ENCODE data around the gene C6orf132.

The C6orf132 gene

DNA sequence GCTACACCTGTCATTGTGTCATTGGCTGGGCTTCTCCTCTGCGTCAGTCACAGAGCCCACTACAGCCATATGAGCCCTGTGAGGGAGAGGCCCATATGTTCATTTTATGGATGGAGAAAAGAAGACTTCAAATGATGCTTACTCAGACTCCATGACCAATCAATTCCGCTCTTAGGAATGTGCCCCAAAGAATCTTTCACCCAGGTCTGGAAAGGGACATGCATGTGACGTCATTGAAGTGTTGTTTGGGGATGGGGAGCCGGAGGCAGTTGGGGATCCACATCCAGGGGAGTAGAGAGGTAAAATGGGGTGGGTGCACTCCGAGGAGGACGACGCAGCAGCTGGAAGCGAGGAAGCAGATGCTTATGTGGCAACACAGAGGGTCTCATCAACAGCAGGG is 9.6 kb upstream of the C6orf132 start:
- Histone ChIP-seq H3K36me3 (replicated peaks; ENCODE audit: insufficient read depth, low read length) (no peaks in the 10 kb centered on the region), H3F3A (ENCODE audit: insufficient read depth, low read length) (no peaks in the 10 kb centered on the region), H3K9me2 (replicated peaks; ENCODE audit: insufficient read depth, low read length) (no peaks in the 10 kb centered on the region), H3K9ac (ENCODE audit: low read length) (no peak overlapping the region), H4K20me1 (ENCODE audit: insufficient read depth, low read length) (no peaks in the 10 kb centered on the region), H3K27ac (ENCODE audit: low read length) (no peak overlapping the region), H2AFZ (ENCODE audit: low read length) (no peak overlapping the region), H3K4me1 (ENCODE audit: low read length) (no peaks in the 10 kb centered on the region), H3K79me2 (ENCODE audit: low read length) (no peaks in the 10 kb centered on the region), H3K4me2 (ENCODE audit: low read depth, low read length) (no peak overlapping the region), H3K9me3 (replicated peaks; ENCODE audit: insufficient read depth, low read length) (no peaks in the 10 kb centered on the region), H3K4me3 (ENCODE audit: low read length) (no peak overlapping the region), H3K27me3 (replicated peaks; ENCODE audit: insufficient read depth, low read length) (no peaks in the 10 kb centered on the region)
- no peak for DNase-seq
- TF ChIP-seq EZH2phosphoT487 (IDR thresholded peaks at IDR 0.05; ENCODE audit: low read length), result no peak
- TF ChIP-seq EZH2 (optimal IDR thresholded peaks at IDR 0.05; ENCODE audit: low read depth, low read length), result no peak
- TF ChIP-seq, protein P1, sequence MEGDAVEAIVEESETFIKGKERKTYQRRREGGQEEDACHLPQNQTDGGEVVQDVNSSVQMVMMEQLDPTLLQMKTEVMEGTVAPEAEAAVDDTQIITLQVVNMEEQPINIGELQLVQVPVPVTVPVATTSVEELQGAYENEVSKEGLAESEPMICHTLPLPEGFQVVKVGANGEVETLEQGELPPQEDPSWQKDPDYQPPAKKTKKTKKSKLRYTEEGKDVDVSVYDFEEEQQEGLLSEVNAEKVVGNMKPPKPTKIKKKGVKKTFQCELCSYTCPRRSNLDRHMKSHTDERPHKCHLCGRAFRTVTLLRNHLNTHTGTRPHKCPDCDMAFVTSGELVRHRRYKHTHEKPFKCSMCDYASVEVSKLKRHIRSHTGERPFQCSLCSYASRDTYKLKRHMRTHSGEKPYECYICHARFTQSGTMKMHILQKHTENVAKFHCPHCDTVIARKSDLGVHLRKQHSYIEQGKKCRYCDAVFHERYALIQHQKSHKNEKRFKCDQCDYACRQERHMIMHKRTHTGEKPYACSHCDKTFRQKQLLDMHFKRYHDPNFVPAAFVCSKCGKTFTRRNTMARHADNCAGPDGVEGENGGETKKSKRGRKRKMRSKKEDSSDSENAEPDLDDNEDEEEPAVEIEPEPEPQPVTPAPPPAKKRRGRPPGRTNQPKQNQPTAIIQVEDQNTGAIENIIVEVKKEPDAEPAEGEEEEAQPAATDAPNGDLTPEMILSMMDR (IDR thresholded peaks at IDR 0.05; ENCODE audit: low read length), result no peak

DNA sequence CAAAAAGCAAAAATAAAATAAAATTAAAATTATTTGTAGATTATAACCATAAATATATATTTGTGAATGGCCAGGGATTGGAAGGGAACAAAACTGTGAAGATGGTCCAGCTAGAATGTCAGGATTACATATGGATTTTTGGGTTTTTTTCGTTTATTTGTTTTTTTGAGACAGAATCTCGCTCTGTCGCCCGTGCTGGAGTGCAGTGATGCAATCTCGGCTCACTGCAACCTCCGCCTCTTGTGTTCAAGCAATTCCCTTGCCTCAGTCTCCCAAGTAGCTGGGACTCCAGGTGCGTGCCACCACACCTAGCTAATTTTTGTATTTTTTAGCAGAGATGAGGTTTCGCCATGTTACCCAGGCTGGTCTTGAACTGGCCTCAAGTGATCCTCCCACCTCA is 7.8 kb upstream of the C6orf132 start:
- Histone ChIP-seq H3K4me1 (ENCODE audit: low read length) (no peaks in the 10 kb centered on the region), H3K4me3 (ENCODE audit: low read length) (no peak overlapping the region), H3K9ac (ENCODE audit: low read length) (no peak overlapping the region), H3K79me2 (ENCODE audit: low read length) (no peaks in the 10 kb centered on the region), H3K36me3 (replicated peaks; ENCODE audit: insufficient read depth, low read length) (no peaks in the 10 kb centered on the region), H3F3A (ENCODE audit: insufficient read depth, low read length) (no peaks in the 10 kb centered on the region), H2AFZ (ENCODE audit: low read length) (no peak overlapping the region), H3K9me3 (replicated peaks; ENCODE audit: insufficient read depth, low read length) (no peaks in the 10 kb centered on the region), H3K27me3 (replicated peaks; ENCODE audit: insufficient read depth, low read length) (no peaks in the 10 kb centered on the region; the same call in 1 of the 2 replicates), H3K27ac (ENCODE audit: low read length) (no peak overlapping the region), H3K9me2 (replicated peaks; ENCODE audit: insufficient read depth, low read length) (no peaks in the 10 kb centered on the region), H4K20me1 (ENCODE audit: insufficient read depth, low read length) (no peaks in the 10 kb centered on the region), H3K4me2 (ENCODE audit: low read depth, low read length) (no peak overlapping the region)
- no peak for DNase-seq
- TF ChIP-seq, protein P1 (IDR thresholded peaks at IDR 0.05; ENCODE audit: low read length), result no peak
- no peak for TF ChIP-seq EZH2phosphoT487 (IDR thresholded peaks at IDR 0.05; ENCODE audit: low read length)
- no peak for TF ChIP-seq EZH2 (optimal IDR thresholded peaks at IDR 0.05; ENCODE audit: low read depth, low read length)

DNA sequence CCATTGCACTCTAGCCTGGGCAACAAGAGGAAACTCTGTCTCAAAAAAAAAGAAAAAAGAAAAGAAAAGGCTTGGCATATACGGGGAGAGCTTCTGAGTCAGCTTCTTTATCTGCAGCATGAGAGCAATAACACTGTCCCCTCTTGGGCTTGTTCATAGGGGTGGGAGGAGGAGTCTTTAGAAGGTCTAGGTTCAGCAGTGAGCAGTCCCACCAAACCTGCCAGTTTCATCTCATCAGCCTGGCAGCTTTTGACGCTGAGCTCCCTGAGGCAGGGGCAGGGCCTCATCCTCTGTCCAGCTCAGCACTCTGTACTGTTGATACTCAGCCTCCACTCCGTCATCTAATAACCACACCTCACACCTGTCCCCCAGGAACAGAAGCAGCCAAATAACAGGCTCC is 5.6 kb upstream of the C6orf132 start:
- H3K4me1 ChIP-seq (ENCODE audit: low read length), result no peaks in the 10 kb centered on the region
- no peaks in the 10 kb centered on the region for H3K36me3 ChIP-seq (replicated peaks; ENCODE audit: insufficient read depth, low read length)
- H3K9ac ChIP-seq (ENCODE audit: low read length), result no peak overlapping the region

More for the DNA sequence above, 5.6 kb upstream of the C6orf132 start:
- no peak overlapping the region for H3K4me2 ChIP-seq (ENCODE audit: low read depth, low read length)
- no peak overlapping the region for H3K4me3 ChIP-seq (ENCODE audit: low read length)
- H3K27me3 ChIP-seq (replicated peaks; ENCODE audit: insufficient read depth, low read length), result no peaks in the 10 kb centered on the region; the same call in 1 of the 2 replicates
- no peak overlapping the region for H3K27ac ChIP-seq (ENCODE audit: low read length)
- no peak overlapping the region for H2AFZ ChIP-seq (ENCODE audit: low read length)
- DNase-seq, result no peak
- no peaks in the 10 kb centered on the region for H3K79me2 ChIP-seq (ENCODE audit: low read length)
- H3K9me2 ChIP-seq (replicated peaks; ENCODE audit: insufficient read depth, low read length), result no peaks in the 10 kb centered on the region
- no peaks in the 10 kb centered on the region for H3K9me3 ChIP-seq (replicated peaks; ENCODE audit: insufficient read depth, low read length)
- H3F3A ChIP-seq (ENCODE audit: insufficient read depth, low read length), result no peaks in the 10 kb centered on the region
- TF ChIP-seq, protein P1 (IDR thresholded peaks at IDR 0.05; ENCODE audit: low read length), result no peak
- TF ChIP-seq EZH2 (optimal IDR thresholded peaks at IDR 0.05; ENCODE audit: low read depth, low read length) (no peak), EZH2phosphoT487 (IDR thresholded peaks at IDR 0.05; ENCODE audit: low read length) (no peak)
- H4K20me1 ChIP-seq (ENCODE audit: insufficient read depth, low read length), result no peaks in the 10 kb centered on the region

Measured in MM.1S (cell line).